ENCODE measurements around the gene NCR2. TPM values are rescaled to one million over a fixed set of nuclear protein-coding genes. Genes with fewer than 3 reads are reported as not detected.

The NCR2 gene
- total RNA-seq, 2 donors from 2014 or later: not detected

DNA sequence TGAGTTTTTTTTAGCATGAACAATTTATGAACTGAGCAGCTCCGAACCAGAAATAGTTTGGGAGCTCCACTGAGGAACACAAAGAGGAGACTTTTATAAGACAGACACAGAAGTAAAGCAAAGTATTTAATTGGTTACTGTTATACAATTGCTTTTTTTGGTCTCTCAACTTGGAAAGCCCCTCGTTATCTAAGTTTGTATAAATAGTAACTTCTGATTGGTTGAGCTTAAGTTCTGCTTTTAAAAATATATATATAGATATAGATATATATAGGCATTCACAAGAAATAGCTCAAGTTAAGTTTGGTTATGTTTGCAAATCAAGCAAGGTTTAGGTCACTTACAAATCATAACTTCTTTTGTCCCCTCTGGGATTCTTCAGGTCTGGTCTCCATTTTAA lies 20.2 kb upstream of the NCR2 start:
- Histone ChIP-seq H3K4me1 (peaks cover 0 to 4% of the 10 kb centered on the region in 2 donors), H3K36me3 (no peaks in the 10 kb centered on the region), H3K9me3 (no peaks in the 10 kb centered on the region), H3K4me3 (no peak overlapping the region), H3K27ac (no peak overlapping the region), H3K27me3 (no peaks in the 10 kb centered on the region)
- TF ChIP-seq, protein P1, sequence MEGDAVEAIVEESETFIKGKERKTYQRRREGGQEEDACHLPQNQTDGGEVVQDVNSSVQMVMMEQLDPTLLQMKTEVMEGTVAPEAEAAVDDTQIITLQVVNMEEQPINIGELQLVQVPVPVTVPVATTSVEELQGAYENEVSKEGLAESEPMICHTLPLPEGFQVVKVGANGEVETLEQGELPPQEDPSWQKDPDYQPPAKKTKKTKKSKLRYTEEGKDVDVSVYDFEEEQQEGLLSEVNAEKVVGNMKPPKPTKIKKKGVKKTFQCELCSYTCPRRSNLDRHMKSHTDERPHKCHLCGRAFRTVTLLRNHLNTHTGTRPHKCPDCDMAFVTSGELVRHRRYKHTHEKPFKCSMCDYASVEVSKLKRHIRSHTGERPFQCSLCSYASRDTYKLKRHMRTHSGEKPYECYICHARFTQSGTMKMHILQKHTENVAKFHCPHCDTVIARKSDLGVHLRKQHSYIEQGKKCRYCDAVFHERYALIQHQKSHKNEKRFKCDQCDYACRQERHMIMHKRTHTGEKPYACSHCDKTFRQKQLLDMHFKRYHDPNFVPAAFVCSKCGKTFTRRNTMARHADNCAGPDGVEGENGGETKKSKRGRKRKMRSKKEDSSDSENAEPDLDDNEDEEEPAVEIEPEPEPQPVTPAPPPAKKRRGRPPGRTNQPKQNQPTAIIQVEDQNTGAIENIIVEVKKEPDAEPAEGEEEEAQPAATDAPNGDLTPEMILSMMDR (IDR thresholded peaks at IDR 0.05): no peak
- DNase-seq (ENCODE audit: low spot score): no peak

DNA sequence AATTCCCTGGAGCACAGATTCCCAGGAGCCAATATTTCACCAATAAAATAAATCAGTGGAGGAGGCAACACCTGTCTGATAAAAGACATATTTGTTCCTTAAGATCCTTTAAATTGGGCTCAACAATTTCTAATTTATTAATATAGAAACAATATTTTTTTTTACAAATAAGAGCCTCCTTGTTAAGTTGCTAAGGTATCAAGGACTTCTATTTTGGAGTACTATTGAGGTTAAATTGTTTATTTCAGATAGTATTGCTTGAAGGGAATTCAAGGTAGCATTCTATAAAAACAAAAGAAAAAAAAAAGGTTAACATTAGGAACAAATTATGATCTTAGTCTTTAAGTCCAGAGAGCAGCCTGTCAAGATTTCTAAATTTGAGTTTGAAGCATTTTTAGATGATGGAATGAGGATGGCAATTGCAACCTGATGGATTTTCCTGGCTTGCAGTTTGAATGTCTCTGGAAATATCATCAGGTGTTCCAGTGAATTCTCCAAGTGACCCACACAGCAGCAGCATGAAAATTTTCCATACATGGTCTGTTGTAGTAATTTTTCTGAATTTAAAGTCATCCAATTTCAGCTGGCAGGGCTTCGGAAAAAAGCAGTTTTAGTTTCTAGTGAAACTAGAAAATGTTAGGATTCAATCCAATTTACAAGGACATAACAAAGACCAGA lies 19.3 kb upstream of the NCR2 start:
- Histone ChIP-seq H3K4me1 (peaks cover 0 to 4% of the 10 kb centered on the region in 2 donors), H3K9me3 (no peaks in the 10 kb centered on the region), H3K27me3 (no peaks in the 10 kb centered on the region), H3K27ac (no peak overlapping the region), H3K36me3 (no peaks in the 10 kb centered on the region), H3K4me3 (no peak overlapping the region)
- TF ChIP-seq, protein P1 (IDR thresholded peaks at IDR 0.05): no peak
- DNase-seq (ENCODE audit: low spot score): no peak

DNA sequence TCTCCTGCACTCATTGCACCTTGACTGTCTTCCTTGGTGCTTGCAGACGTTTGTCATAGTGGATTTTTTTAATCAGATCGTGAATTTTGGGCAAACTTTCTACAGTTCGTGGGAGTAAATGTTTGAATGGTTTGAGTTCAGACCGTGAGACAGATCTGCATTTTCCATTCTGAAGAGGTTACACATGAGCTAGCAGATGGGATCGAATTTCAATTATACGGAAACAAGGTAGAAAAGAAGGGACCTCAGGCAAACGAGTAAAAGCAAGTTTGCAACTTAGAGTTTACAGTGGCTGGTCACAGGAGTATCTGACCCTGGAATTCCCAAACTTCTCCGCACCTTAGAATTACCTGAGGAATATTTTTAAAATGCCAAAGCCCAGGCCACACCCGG lies 17.2 kb upstream of the NCR2 start:
- TF ChIP-seq, protein P1 (IDR thresholded peaks at IDR 0.05): no peak
- Histone ChIP-seq H3K27me3 (no peaks in the 10 kb centered on the region), H3K4me3 (peak overlapping the region in 1 of 2 donors; percentile 27), H3K27ac (no peak overlapping the region), H3K9me3 (no peaks in the 10 kb centered on the region), H3K4me1 (peaks cover 0 to 4% of the 10 kb centered on the region in 2 donors), H3K36me3 (no peaks in the 10 kb centered on the region)
- no peak for DNase-seq (ENCODE audit: low spot score)

DNA sequence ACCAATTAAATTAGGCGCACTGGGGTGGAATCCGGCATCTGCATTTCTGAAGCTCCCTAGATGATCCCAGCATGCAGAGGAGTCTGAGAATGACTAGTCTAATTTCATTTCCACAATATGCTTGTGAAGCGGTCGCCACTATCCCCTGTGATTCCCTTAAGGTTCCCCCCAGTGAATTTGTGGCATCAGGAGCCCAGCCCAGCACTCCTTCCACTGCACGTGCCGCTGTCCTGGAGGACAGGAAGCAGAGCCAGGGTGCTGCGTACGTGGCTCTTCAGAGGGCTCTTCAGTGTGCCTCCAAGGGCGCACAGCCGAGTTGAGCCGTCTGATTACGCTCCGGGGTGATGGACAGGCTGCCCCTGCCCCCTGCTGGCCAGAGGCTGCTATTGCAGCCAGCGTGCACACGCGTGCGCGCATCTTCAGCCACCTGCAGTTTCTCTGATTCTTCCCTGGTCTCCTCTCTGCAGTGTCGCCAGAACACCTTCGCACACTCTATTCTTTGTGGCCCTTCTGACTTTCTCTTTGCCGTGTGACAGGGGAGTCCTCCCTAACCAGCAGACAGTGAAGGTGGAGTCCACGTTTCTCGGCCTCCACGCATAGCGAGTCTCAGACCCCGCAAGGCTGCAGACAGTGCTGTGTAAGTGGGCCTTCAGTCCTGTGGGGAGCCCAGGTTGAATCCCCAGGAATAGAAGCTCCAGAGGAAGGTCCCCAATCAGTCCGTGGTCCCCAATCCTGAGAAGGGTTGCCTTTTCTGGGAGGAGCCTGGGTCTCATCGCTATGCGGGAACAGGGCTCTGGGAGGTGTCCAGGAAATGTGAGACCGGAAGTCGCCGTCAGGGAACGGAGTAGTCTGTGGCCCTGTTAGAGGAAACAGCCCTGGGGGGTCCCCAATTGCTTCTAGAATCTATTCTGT lies 16.5 kb upstream of the NCR2 start:
- Histone ChIP-seq H3K4me1 (peaks cover 0 to 4% of the 10 kb centered on the region in 2 donors), H3K4me3 (peak overlapping the region in 1 of 2 donors; percentile 27), H3K9me3 (no peaks in the 10 kb centered on the region), H3K36me3 (no peaks in the 10 kb centered on the region), H3K27me3 (peaks cover 0 to 1% of the 10 kb centered on the region in 2 donors), H3K27ac (no peak overlapping the region)
- TF ChIP-seq, protein P1 (IDR thresholded peaks at IDR 0.05): peak; percentile 100
- peak; percentile 75 for DNase-seq (ENCODE audit: low spot score)

DNA sequence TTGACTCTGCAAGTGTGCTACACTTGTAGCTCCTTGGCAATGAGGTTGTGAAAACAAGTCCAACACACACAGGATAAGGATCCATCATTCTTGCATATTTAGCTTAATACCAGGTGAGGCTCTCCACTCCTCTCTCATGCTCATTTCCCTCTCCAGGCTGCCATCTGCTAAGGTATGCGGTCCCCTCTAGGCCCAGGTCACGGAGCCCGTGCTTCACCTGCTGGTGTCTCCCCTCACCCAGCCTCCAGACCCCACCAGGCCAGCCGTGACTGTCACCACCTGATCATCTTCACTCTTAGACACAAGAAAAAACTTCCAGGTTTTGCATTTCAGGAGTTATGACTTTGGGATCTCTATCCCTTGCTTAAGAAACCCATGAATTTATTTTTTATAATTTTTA lies 14.2 kb upstream of the NCR2 start:
- Histone ChIP-seq H3K9me3 (no peaks in the 10 kb centered on the region), H3K27me3 (peaks cover 0 to 6% of the 10 kb centered on the region in 2 donors), H3K4me3 (no peak overlapping the region), H3K27ac (no peak overlapping the region), H3K4me1 (peaks cover 0 to 4% of the 10 kb centered on the region in 2 donors), H3K36me3 (no peaks in the 10 kb centered on the region)
- TF ChIP-seq, protein P1 (IDR thresholded peaks at IDR 0.05): no peak
- no peak for DNase-seq (ENCODE audit: low spot score)
